HCT116 (cell line): ENCODE measurements around the gene TMA7. TPM values are rescaled to one million over a fixed set of nuclear protein-coding genes. Genes with fewer than 3 reads are reported as not detected.

Experiments
- ATAC-seq: fragments of 200-7000 bp; cut with Tn5 transposase; 2 replicates; pipeline ENCODE4 v1.9.1; 2020; ENCODE audit warnings: mild to moderate bottlenecking, moderate library complexity
- BruUV-seq: library from RNA; stranded (reverse); fragments of 400-500 nt; replicated peaks from 2 replicates; lab custom pipeline; 2021; lab: Mats Ljungman, UMichigan
- CTCF ChIA-PET: fragments of 300-600 bp; sonication (Branson Sonifier 250); formaldehyde crosslinking; loops from one replicate; lab custom pipeline; 2021; ENCODE audit warnings: antibody characterized with exemption; lab: Charles Lee
- POLR2A ChIA-PET: fragments of 300-600, 350-600 bp; sonication (Branson Sonifier 250); formaldehyde crosslinking; loops from one replicate; lab custom pipeline; 2021; ENCODE audit warnings: antibody characterized with exemption; lab: Charles Lee
- RAD21 ChIA-PET, 2 experiments: fragments of 300-600 bp; sonication (Branson Sonifier 250); formaldehyde crosslinking; loops; one replicate each; lab custom pipeline; 2023; ENCODE audit warnings: low total read pairs in 2 of 2; ENCODE audit not compliant: uncharacterized antibody in 2 of 2, unreplicated experiment in 2 of 2, low non-redundant PET in 1 of 2; lab: Charles Lee
- DNase-seq: peaks from one replicate; pipeline ENCODE4 v3.0.0-alpha.2; 2010; ENCODE audit warnings: low read depth, low spot score
- H2AFZ ChIP-seq: fragments of 200-600 bp; shearing (Covaris generic), sonication (generic); 2 replicates; pipeline ENCODE4 v1.6.1; 2017; ENCODE audit warnings: low read depth, mixed run types, mixed read lengths, antibody characterized with exemption, low read length; ENCODE audit not compliant: poor library complexity, severe bottlenecking
- H3K27ac ChIP-seq: 2 replicates; pipeline ENCODE4 v1.5.1; 2012; ENCODE audit warnings: low read depth, low read length
- H3K27me3 ChIP-seq: fragments of 200-600 bp; sonication (generic); 2 replicates; pipeline ENCODE4 v1.6.1; 2016; ENCODE audit warnings: mixed run types, low read length, mixed read lengths; ENCODE audit not compliant: insufficient read depth
- H3K36me3 ChIP-seq, 2 experiments: fragments of 200-500 bp in 1 of 2; fragments of 200-600 bp in 1 of 2; sonication (Bioruptor generic) in 1 of 2; sonication (generic) in 1 of 2; 2 replicates each; pipeline versions ENCODE4 v1.5.1 to v1.6.1; 2014 to 2016; ENCODE audit warnings: low read length in 2 of 2, inconsistent platforms in 1 of 2, mixed read lengths in 1 of 2, mixed run types in 1 of 2; ENCODE audit not compliant: insufficient read depth in 2 of 2, control insufficient read depth in 1 of 2
- H3K4me1 ChIP-seq, 2 experiments: fragments of 200-600 bp in 1 of 2; sonication (generic) in 1 of 2; 2 replicates each; pipeline versions ENCODE4 v1.5.1 to v1.6.1; 2012 to 2017; ENCODE audit warnings: low read length in 2 of 2, inconsistent platforms in 1 of 2, mild to moderate bottlenecking in 1 of 2, mixed read lengths in 1 of 2, mixed run types in 1 of 2, moderate library complexity in 1 of 2; ENCODE audit not compliant: insufficient read depth in 2 of 2, control insufficient read depth in 1 of 2
- H3K4me2 ChIP-seq: fragments of 200-600 bp; sonication (generic); 2 replicates; pipeline ENCODE4 v1.6.1; 2017; ENCODE audit warnings: mixed run types, low read length, mixed read lengths
- H3K4me3 ChIP-seq, 2 experiments: fragments of 200-600 bp in 1 of 2; sonication (generic) in 1 of 2; replicated peaks in 1 of 2; 2 replicates each; pipeline ENCODE4 v1.5.1; 2011 to 2016; ENCODE audit warnings: low read length in 2 of 2, control low read depth in 1 of 2, low read depth in 1 of 2, mild to moderate bottlenecking in 1 of 2, mixed read lengths in 1 of 2, mixed run types in 1 of 2
- H3K79me2 ChIP-seq: fragments of 200-600 bp; sonication (generic); 2 replicates; pipeline ENCODE4 v1.6.1; 2017; ENCODE audit warnings: mild to moderate bottlenecking, mixed run types, low read length, moderate library complexity, mixed read lengths; ENCODE audit not compliant: insufficient read depth
- H3K9ac ChIP-seq: fragments of 200-600 bp; sonication (generic); 2 replicates; pipeline ENCODE4 v1.6.1; 2016; ENCODE audit warnings: low read length, mixed read lengths
- H3K9me2 ChIP-seq: fragments of 200-600 bp; sonication (generic), shearing (Covaris generic); 2 replicates; pipeline ENCODE4 v1.6.1; 2017; ENCODE audit warnings: mixed run types, mild to moderate bottlenecking, moderate library complexity; ENCODE audit not compliant: insufficient read depth
- H3K9me3 ChIP-seq, 2 experiments: fragments of 200-500 bp in 1 of 2; fragments of 200-600 bp in 1 of 2; sonication (Bioruptor generic) in 1 of 2; sonication (generic) in 1 of 2; 2 replicates each; pipeline ENCODE4 v1.6.1; 2014 to 2017; ENCODE audit warnings: low read length in 2 of 2, mixed read lengths in 2 of 2, inconsistent platforms in 1 of 2, low read depth in 1 of 2, mild to moderate bottlenecking in 1 of 2, mixed run types in 1 of 2, moderate library complexity in 1 of 2; ENCODE audit not compliant: control insufficient read depth in 1 of 2, insufficient read depth in 1 of 2
- H4K20me1 ChIP-seq: fragments of 200-600 bp; sonication (generic), shearing (Covaris generic); 2 replicates; pipeline ENCODE4 v1.6.1; 2017; ENCODE audit warnings: mixed run types, mild to moderate bottlenecking, moderate library complexity; ENCODE audit not compliant: insufficient read depth
- ATF3 ChIP-seq: IDR thresholded peaks from 2 replicates; pipeline ENCODE4 v1.6.1; 2012
- CEBPB ChIP-seq: IDR thresholded peaks from 2 replicates; pipeline ENCODE4 v1.6.1; 2012; ENCODE audit warnings: low read depth
- EGR1 ChIP-seq: IDR thresholded peaks from 2 replicates; pipeline ENCODE4 v1.6.1; 2012; ENCODE audit warnings: low read depth
- ELF1 ChIP-seq: IDR thresholded peaks from 2 replicates; pipeline ENCODE4 v1.6.1; 2012; ENCODE audit warnings: low read depth, borderline replicate concordance
- POLR2AphosphoS5 ChIP-seq: IDR thresholded peaks from 2 replicates; pipeline ENCODE4 v1.6.1; 2011; ENCODE audit warnings: mild to moderate bottlenecking, low read depth, low read length, moderate library complexity
- SP1 ChIP-seq: IDR thresholded peaks from 2 replicates; pipeline ENCODE4 v1.6.1; 2012; ENCODE audit warnings: low read depth
- TCF7L2 ChIP-seq: IDR thresholded peaks from 2 replicates; pipeline ENCODE4 v1.7.0; 2011; ENCODE audit warnings: borderline replicate concordance, inconsistent platforms; ENCODE audit not compliant: insufficient read depth, insufficient read length; ENCODE audit errors: extremely low read depth
- ZFX ChIP-seq: fragments of 450-650 bp; IDR thresholded peaks from 2 replicates; pipeline ENCODE4 v1.6.1; 2017
- ZNF274 ChIP-seq: fragments of 200-500 bp; sonication (Bioruptor generic); IDR thresholded peaks from 2 replicates; pipeline ENCODE4 v1.6.1; 2014; ENCODE audit warnings: mild to moderate bottlenecking, low read depth, low read length, inconsistent platforms
- intact Hi-C: fragments of 100-400 bp; cut with micrococcal nuclease; formaldehyde crosslinking; loops from 2 replicates; pipeline ENCODE4 v1.10.0; 2022
- total RNA-seq: library from RNA; stranded (reverse); gene quantifications from one replicate; pipeline ENCODE4 v1.2.1, GENCODE V29; 2021; ENCODE audit not compliant: unreplicated experiment
- TF ChIP-seq, protein P1 (sequence below): IDR thresholded peaks from 2 replicates; pipeline ENCODE4 v1.6.1; 2011; ENCODE audit warnings: mild to moderate bottlenecking, low read length, moderate library complexity; ENCODE audit not compliant: insufficient replicate concordance; ENCODE audit errors: extremely low read depth
- TF ChIP-seq, protein P2 (sequence below): IDR thresholded peaks from 2 replicates; pipeline ENCODE4 v1.6.1; 2012; ENCODE audit warnings: low read depth

Gene TMA7
- total RNA-seq, 1 experiment from 2014 or later, result 334 TPM

DNA sequence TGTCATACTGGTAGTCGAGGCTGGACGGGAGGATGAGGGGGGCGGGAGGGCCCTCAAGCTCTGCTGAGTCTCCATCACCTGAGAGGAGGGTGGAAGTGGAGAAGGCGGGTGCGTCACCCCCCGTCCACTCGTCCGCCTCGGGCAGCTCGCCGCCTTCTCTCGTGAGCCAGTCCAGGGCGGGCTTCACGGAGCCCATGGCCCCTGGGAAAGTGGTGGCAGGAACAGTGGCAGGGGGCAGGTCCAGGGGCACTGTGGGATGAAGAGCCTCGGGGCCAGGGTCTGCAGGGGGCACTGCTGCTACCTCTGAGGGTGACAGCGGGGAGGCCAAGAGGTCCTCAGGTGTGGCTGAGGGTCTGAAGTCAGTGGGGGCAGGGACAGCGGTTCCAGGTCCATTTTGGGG lies 20.5 kb upstream of the TMA7 start:
- H3K36me3 ChIP-seq, result no peaks in the 10 kb centered on the region; a peak in 1 of 4 replicates
- H3K9ac ChIP-seq, result no peak overlapping the region
- BruUV-seq, result no TSS peak
- H3K79me2 ChIP-seq, result no peaks in the 10 kb centered on the region
- no peak for TF ChIP-seq SP1
- TF ChIP-seq, protein P1, sequence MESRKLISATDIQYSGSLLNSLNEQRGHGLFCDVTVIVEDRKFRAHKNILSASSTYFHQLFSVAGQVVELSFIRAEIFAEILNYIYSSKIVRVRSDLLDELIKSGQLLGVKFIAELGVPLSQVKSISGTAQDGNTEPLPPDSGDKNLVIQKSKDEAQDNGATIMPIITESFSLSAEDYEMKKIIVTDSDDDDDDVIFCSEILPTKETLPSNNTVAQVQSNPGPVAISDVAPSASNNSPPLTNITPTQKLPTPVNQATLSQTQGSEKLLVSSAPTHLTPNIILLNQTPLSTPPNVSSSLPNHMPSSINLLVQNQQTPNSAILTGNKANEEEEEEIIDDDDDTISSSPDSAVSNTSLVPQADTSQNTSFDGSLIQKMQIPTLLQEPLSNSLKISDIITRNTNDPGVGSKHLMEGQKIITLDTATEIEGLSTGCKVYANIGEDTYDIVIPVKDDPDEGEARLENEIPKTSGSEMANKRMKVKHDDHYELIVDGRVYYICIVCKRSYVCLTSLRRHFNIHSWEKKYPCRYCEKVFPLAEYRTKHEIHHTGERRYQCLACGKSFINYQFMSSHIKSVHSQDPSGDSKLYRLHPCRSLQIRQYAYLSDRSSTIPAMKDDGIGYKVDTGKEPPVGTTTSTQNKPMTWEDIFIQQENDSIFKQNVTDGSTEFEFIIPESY, result no peak
- TF ChIP-seq ATF3, result no peak
- H3K9me2 ChIP-seq, result no peaks in the 10 kb centered on the region
- ChIA-PET CTCF (interaction anchor here (0.7 kb wide), 1 partner anchor 17 kb away, joined by 3 read pairs; no protein-coding TSS in a partner anchor), RAD21 (no interaction called here), POLR2A (no interaction called here)
- intact Hi-C loops, result no loop called here
- DNase-seq (no peak), ATAC-seq (no peak)
- H2AFZ ChIP-seq, result no peak overlapping the region
- H3K27ac ChIP-seq, result no peak overlapping the region
- H3K27me3 ChIP-seq, result no peaks in the 10 kb centered on the region
- H3K4me1 ChIP-seq, result no peaks in the 10 kb centered on the region
- H4K20me1 ChIP-seq, result no peaks in the 10 kb centered on the region
- no peak overlapping the region for H3K4me3 ChIP-seq
- H3K9me3 ChIP-seq, result no peaks in the 10 kb centered on the region
- H3K4me2 ChIP-seq, result no peak overlapping the region

- H3K79me2 ChIP-seq, result no peaks in the 10 kb centered on the region
- intact Hi-C loops, result no loop called here
- CTCF ChIA-PET, result interaction anchor here (0.7 kb wide), 1 partner anchor 20 kb away, joined by 3 read pairs; no protein-coding TSS in a partner anchor
- RAD21 ChIA-PET, result no interaction called here
- no peaks in the 10 kb centered on the region for H3K4me1 ChIP-seq
- H3K9me2 ChIP-seq, result no peaks in the 10 kb centered on the region
- no peaks in the 10 kb centered on the region for H3K9me3 ChIP-seq
- no peak overlapping the region for H3K27ac ChIP-seq
- DNase-seq (no peak), ATAC-seq (no peak)
- BruUV-seq, result no TSS peak
- H3K27me3 ChIP-seq, result no peaks in the 10 kb centered on the region
- H4K20me1 ChIP-seq, result no peaks in the 10 kb centered on the region
- no peak overlapping the region for H3K4me3 ChIP-seq
- no peak overlapping the region for H3K4me2 ChIP-seq
- H2AFZ ChIP-seq, result no peak overlapping the region
- H3K36me3 ChIP-seq, result no peaks in the 10 kb centered on the region; a peak in 1 of 4 replicates
- POLR2A ChIA-PET, result no interaction called here
- H3K9ac ChIP-seq, result no peak overlapping the region
- TF ChIP-seq ELF1, result no peak
- no peak for TF ChIP-seq CEBPB
- no peak for TF ChIP-seq POLR2AphosphoS5
- TF ChIP-seq ZFX, result no peak
- no peak for TF ChIP-seq EGR1
- TF ChIP-seq ZNF274, result no peak
- TF ChIP-seq ATF3, result no peak
- no peak for TF ChIP-seq TCF7L2
- TF ChIP-seq, protein P2, sequence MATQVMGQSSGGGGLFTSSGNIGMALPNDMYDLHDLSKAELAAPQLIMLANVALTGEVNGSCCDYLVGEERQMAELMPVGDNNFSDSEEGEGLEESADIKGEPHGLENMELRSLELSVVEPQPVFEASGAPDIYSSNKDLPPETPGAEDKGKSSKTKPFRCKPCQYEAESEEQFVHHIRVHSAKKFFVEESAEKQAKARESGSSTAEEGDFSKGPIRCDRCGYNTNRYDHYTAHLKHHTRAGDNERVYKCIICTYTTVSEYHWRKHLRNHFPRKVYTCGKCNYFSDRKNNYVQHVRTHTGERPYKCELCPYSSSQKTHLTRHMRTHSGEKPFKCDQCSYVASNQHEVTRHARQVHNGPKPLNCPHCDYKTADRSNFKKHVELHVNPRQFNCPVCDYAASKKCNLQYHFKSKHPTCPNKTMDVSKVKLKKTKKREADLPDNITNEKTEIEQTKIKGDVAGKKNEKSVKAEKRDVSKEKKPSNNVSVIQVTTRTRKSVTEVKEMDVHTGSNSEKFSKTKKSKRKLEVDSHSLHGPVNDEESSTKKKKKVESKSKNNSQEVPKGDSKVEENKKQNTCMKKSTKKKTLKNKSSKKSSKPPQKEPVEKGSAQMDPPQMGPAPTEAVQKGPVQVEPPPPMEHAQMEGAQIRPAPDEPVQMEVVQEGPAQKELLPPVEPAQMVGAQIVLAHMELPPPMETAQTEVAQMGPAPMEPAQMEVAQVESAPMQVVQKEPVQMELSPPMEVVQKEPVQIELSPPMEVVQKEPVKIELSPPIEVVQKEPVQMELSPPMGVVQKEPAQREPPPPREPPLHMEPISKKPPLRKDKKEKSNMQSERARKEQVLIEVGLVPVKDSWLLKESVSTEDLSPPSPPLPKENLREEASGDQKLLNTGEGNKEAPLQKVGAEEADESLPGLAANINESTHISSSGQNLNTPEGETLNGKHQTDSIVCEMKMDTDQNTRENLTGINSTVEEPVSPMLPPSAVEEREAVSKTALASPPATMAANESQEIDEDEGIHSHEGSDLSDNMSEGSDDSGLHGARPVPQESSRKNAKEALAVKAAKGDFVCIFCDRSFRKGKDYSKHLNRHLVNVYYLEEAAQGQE, result no peak
- TF ChIP-seq, protein P1, result no peak
Measured at GRCh38 chr3:48420561-48420960, 19.5 kb upstream of the TMA7 start.
